HG03280 (cell line): ENCODE results near the gene TMEM82.

Experiments used
- ATAC-seq: cut with Tn5 transposase; IDR thresholded peaks from one replicate; pipeline ENCODE4 v1.9.1; 2021; ENCODE audit warnings: mild to moderate bottlenecking, moderate library complexity; ENCODE audit not compliant: unreplicated experiment

The TMEM82 gene

DNA sequence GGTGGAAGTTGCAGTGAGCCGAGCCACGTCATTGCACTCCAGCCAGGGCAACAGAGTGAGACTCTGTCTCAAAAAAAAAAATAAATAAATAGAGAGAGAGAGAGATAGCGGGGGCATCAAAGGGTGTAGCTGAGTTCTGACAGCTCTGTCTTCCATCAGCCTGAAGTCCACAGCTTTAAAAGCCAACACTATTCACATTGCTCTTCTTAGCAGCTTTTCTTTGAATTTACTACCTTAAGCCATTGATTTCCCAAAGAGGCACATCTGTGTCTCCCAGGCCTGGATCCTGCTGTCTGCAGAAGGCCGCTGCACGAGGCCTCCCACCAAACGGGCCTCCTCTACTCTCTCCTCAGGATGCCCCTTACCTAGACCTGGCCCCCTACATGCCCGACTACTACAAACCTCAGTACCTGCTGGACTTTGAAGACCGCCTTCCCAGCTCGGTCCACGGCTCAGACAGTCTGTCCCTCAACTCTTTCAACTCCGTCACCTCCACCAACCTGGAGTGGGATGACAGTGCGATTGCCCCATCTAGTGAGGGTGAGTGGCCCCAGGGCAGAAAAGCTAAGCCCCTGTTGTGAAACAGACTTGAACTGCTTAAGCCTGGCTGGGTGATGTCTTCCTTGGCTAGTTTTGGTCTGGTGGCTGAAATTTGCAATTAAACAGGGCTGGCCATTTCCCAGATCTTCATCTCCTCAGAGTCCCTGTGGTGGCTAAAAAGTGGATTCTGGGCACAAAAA, 22.7 kb upstream of the TMEM82 start:
- ATAC-seq: no peak

DNA sequence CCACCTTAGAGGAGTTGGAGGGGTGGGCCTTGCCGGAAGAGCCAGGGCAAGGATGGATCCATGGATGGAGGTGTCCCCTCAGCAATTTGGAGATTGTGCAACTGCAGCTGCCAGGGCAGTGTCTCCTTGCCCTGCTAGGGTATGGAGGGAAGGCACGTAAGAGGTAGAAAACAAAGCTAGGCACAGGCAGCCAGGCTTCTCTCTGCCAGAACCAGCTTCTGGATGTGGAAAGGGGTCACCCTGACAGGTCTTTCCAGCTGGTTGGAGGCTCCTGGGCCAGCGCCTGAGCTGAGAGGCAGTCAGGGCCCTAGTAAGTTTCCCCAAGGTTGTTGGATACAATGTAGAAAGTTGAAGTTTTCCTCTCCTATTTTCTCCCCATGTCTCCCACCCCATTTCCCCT, 21.4 kb upstream of the TMEM82 start:
- ATAC-seq: no peak

DNA sequence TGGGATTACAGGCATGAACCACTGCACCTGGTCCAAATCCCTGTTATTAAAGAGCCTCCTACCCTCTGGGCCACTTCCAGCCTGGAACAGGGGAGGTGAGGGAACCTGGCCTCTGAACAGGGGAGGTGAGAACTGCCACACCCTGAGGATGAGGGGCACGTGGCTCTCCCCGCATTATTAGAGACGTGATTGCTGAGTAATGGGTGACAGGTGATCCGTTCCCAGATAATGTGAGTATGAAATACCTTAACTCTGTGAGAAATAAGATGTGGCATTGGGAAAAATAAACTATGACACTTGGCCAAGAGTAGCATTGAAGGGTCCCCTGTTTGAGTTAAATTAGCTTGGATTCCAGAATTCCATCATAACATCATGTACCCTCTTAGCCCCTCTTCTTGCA, 19.9 kb upstream of the TMEM82 start:
- no peak for ATAC-seq

DNA sequence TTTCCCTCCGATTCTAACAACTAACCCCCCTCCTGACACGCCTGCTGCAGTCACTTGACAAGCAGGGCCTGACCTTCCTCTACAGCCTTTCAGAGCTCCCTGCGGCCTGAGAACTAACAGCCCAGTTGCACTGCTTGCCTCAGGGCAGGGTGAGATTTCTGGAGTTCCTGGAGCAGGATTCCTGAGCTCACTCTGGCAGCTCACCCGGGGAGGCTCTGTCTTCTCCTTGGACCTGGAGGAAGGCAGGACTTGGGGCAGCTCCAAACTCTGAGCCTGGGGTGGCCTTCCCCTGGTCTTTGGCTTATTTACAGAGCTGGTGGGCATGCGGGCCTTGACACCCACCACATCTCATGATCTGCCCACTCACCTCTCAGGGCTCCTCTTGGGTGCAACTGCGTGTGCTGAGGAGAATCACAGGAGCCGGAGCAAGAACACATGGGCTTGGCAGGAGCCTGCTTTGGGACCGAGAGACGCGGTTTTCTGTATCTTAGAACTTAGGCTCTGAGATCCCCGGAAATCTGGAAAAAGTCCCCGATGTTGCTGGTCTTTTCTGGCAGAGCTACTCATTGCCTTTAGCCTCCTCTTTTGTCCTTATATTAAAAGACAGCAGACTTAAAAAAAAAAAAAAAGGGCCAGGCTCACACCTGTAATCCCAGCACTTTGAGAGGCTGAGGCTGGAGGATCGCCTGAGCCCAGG, 19.3 kb upstream of the TMEM82 start:
- ATAC-seq: no peak

DNA sequence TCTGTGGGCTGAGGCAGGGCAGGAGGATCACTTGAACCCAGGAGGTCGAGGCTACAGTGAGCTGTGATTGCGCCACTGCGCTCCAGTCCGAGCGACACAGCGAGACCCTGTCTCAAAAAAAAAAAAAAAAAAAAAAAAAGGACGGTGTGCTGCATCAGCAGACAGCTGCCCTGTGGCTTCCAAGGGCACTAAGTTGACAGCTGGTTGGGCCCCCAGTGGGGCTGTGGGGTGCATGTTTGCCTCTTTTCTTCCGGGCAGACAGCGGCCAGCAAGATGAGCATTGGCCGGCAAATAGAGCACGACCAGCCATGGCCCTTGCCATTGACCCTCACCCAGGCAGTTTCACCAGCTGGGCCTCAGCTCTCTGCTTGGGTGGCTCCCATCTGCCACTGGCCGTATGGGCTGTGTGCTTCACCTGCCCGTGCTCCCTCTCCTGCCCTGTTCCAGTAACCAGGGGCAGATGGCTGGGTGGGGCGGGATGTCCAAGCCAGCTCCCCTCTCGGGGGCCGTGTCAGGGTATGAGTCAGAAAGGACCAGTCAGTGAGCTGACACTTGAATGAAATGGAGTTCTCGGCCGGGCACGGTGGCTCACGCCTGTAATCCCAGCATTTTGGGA, 18.6 kb upstream of the TMEM82 start:
- no peak for ATAC-seq

DNA sequence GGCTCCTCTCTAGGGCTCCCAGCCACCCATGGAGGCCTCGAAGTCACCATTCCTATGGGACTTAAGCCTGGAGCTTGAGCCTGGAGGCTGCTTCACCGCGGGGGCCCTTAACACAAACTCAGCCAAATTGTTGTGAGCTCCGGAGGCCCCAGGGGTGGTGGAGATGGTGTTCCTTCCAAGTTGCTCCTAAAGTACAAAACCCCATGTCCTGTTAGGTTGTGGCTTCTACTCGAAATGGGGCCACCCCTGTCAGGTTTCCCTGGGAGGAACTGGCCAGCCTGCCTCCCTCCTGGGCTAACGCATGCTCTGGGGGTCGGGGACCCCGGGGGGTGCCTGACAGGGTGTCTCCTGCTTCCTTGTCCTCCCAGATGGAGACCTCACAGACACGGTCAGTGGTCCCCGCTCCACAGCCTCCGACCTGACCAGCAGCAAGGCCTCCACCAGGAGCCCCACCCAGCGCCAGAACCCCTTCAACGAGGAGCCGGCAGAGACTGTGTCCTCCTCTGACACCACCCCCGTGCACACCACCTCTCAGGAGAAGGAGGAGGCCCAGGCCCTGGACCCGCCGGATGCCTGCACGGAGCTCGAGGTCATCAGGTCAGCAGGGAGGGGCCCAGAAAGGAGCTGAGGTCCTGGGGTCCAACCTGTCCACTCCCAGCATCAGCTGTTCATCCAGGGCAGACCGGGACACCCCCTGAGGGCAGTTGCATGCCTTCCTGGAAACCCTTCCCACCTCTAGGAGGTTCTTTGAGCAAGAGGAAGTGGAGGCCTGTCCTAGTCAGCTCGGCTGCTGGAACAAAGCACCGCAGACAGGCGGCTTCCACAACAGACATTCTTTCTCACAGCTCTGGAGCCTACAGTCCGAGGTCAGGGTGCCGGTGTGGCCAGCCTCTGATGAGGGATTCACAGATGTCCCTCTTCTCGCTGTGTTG, 17.1 kb upstream of the TMEM82 start:
- no peak for ATAC-seq

DNA sequence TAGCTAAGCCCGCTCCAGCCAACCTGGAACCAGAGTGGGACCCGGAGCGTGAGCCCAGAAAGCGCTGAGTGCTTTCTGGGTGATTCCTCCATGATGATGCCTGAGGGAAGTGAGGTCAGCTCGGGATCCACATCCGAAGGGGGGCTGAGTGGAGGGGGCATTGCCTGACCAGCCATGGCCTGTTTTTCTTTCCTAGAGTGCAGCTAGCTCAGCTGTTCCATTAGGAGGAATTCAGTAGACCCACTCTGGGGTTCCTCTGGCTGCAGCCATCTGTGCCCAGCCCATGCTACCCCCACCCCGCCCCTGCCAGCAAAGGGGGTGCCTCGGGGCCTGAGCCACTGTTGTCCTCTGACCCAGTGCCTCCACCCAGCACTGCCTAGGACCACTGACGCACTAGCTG, 15.8 kb upstream of the TMEM82 start:
- no peak for ATAC-seq

DNA sequence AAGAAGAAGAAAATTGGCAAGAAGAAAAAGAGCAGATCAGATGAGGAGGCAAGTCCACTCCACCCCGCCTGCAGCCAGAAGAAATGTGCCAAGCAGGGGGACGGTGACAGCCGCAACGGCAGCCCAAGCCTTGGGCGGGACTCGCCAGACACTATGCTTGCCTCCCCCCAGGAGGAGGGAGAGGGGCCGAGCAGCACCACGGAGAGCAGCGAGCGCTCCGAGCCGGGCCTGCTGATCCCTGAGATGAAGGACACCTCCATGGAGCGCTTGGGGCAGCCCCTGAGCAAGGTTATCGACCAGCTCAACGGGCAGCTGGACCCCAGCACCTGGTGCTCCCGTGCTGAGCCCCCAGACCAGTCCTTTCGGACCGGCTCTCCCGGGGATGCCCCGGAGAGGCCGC, 15.3 kb upstream of the TMEM82 start:
- ATAC-seq: no peak

DNA sequence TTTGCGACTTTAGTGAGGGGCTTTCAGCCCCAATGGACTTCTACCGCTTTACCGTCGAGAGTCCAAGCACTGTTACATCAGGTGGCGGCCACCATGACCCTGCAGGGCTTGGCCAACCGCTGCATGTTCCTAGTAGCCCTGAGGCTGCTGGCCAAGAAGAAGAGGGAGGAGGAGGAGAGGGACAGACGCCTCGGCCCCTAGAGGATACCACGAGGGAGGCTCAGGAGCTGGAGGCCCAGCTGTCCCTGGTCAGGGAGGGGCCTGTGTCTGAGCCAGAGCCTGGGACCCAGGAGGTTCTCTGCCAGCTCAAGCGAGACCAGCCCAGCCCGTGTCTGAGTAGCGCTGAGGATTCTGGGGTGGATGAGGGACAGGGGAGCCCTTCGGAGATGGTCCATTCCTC, 14.9 kb upstream of the TMEM82 start:
- ATAC-seq: no peak

DNA sequence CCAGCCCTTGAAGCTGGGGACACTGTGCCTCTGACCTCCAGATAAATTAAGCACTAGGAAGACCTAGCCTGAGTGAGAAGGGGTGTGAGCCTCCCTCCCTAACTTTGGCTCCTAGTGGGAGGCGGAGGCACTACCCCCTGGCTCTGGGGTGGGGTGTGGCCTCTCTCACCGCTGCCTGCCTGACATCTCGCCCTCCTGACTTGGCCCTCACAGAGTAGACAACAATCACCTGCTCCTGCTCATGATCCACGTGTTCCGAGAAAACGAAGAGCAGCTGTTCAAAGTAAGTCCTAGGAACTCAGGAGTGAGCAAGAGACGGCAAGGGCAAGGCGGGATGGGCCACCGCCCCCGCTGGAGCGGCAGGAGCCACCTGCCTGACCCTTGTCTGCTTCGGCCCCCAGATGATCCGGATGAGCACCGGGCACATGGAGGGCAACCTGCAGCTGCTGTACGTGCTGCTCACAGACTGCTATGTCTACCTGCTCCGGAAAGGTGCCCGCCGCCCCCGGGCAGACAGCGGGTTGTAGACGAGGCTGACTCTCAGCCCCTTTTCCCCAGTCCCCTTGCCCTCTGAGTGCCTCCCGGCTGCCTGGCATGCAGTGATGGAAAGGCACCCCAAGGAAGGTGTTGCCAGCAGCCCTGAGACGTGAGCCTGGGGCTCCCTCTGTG, 14.3 kb upstream of the TMEM82 start:
- no peak for ATAC-seq

DNA sequence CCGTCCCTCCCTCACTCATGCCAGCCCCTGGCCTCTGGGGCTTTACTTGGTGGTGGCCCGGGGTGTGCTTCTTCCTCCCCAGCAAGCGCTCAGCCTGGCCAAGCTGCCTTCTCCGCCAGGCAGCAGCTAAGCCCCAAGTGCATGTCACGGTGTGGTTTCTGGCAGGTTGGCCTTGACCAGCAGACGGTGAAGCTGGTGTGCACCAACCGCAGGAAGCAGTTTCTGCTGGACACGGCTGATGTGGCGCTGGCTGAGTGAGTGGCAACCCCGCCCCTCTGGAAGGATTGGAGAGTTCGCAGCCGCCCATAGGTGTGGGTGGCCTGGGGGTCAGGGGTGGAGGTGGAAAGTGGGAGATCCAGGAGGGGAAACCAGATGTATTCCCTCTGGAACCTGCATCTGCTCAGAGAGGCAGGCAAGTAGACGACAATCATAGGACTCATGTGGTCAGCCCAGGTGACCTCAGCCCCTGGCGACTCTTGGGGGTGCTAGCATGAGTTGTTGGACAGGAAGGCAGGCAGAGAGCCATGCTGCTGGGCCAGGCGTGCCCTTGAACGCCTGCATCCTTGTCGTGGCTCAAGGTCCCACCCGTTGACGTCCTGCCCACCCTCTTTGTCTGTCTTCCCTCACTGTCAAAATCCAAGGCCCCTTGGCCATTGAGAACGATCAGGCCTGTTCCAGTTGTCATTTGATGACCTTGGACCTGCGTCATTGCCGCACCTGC, 13.2 kb upstream of the TMEM82 start:
- no peak for ATAC-seq

DNA sequence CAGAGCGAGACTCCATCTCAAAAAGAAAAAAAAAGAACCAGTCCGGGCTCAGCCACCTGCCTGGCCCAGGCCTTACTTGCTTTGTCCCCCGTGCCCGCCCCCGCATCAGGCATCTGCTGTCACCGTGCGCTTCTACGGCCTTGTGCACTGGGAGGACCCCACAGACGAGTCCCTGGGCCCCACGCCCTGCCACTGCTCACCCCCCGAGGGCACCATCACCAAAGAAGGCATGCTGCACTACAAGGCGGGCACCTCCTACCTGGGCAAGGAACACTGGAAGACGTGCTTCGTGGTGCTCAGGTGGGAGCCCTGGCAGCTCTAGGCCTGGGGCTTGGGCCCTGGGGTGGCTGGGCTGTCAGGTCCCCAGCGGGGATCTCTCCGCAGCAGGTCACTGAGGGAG, 11.9 kb upstream of the TMEM82 start:
- ATAC-seq: no peak

DNA sequence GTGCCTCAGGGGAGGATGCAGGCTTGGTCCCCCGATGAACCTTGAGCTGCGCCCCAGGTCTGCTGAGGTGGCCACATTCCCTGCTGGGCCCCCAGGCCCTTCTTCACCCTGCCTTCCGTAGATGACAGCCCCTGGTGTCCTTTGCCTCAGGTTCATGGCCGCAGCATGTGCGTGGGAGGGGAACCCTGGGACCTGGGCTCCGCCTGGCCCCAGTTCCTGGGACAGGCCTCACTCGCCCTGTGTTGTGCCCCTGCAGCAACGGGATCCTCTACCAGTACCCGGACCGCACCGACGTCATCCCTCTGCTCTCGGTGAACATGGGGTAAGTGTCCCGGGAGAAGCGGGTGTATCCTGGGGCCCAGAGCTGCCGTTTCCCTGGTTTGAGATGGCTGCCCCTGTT, 11.4 kb upstream of the TMEM82 start:
- no peak for ATAC-seq

DNA sequence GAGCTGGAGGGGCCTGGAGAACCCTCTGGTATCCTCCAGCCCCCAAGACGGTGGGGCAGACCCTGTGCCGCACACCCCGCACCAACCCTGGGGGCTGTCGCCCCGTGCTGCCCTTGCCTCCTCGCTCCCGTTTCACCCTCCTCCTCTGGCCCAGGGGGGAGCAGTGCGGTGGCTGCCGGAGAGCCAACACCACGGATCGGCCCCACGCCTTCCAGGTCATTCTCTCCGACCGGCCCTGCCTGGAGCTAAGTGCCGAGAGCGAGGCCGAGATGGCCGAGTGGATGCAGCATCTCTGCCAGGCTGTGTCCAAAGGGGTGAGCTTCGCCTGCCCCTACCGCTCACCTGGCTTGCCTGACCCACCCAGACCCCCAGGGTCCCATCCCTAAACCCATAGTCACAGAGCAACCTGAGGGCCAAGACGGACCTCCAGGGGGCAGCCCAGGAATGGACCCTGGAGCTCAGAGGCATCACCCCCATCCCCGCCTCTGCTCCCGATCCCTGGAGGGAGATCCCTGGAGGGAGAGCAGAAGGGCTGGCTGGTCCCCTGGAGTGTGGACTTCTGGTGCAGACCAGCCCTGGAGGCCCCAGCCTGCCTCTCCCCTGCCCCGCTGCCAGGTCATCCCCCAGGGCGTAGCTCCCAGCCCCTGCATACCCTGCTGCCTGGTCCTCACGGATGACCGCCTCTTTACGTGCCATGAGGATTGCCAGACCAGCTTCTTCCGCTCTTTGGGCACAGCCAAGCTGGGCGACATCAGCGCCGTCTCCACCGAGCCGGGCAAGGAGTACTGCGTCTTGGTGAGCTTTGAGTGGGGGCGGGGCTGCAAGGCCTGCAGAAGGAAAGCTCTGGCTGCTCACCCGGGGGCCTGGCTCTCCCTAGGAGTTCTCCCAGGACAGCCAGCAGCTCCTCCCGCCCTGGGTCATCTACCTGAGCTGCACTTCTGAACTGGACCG, 10.3 kb upstream of the TMEM82 start:
- ATAC-seq: no peak

DNA sequence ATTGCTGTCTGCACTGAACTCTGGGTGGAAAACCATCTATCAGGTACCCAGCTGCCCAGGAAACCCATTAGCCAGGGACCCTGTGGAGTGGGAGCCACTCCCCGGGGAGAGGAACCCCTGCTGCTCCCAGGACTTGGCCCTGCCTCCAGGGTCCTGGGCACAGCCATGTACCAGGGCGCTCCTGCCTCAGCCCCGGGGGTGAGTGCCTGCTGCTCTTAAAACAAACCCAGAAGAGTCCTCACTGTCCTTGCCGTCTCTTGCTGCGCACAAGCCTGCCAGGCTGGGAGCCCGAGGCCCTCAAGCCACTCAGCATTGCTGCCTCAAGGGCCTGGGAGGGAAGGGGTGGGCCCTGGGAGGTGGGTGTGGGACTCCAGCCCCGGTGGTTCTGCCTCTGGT, 9.6 kb upstream of the TMEM82 start:
- no peak for ATAC-seq

DNA sequence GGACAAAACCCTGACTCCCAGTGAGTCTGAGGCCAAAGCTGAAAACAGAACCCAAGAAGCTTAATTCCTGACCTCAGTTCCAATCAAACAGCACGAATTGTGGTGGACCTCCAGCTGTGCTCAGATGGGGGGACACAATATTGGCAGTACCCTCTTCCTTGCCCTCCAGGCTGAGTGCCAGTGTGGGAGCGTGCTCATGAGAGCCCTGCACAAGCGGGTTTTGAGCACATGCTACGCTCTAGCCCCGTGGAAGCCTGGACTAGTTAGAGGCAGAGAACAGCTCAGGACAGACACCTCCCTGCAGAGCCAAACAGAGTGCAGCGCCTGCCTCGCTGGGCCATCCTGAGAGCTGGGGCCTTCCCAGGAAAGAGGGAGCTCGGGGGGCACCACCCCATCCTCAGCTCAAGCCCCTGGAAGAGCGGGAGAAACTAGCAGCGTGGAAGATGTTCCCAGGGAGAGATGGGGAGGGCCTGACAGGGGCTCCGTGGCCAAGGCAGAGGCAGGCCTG, 9.0 kb upstream of the TMEM82 start:
- no peak for ATAC-seq

DNA sequence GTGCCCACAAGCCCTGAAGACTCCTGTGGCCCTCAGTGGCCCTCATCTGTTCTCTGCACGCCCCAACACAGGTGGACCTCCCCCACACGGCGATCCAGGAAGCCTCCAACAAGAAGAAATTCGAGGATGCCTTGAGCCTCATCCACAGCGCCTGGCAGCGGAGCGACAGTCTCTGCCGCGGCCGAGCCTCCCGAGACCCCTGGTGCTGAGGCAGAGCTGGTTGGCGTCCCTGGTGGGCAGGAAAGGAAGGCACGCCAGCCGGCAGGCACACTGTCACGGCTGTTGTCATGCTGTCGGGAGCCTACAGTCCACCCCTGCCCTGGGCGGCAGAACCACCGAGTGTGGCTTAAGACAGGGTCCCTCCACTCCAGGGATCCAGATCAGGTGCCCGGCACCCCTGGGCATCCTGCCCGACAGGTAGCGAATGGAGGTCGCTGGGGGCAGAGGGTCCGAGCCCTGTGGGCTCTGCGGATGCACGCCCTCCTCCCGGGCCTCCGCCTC, 8.5 kb upstream of the TMEM82 start:
- ATAC-seq: no peak

DNA sequence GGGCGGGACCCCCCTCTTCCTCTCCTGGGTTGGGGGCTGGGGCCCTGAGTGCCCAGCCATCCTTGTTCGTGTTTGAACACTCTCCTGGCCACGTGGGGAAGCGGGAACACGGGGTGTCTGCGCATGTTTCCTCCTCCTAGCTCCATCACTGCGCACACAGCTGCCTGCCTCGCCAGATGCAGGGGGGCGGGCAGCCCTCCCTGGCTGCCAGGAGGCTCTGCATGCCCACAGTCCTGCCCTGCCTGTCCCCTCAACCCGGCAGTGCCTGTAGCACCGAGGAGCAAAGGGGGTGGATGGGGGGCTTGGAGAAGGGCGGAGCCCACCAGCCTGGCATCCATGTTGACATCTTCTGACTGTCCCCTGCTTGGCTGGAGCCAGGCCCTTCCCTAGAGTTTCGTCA, 8.0 kb upstream of the TMEM82 start:
- no peak for ATAC-seq

DNA sequence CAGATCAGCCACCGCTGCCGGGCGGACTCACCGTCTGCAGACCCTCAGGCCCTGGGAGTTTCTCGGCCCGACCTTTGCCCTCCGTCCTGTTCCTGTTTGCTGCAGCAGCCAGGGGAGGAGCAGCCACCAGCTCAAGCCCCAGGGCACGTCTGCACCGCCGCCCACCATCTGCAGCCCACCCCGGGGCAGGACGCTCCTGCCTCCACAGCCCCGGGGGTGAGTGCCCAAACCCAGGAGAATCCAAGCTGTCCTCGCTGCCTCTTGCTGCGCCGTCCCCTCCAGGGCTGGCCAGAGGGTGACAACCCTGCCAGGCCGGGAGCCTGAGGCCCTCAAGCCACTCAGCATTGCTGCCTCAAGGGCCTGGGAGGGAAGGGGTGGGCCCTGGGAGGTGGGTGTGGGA, 7.4 kb upstream of the TMEM82 start:
- ATAC-seq: no peak
